Measurements from ENCODE around the gene SERPINB6.

The SERPINB6 gene

DNA sequence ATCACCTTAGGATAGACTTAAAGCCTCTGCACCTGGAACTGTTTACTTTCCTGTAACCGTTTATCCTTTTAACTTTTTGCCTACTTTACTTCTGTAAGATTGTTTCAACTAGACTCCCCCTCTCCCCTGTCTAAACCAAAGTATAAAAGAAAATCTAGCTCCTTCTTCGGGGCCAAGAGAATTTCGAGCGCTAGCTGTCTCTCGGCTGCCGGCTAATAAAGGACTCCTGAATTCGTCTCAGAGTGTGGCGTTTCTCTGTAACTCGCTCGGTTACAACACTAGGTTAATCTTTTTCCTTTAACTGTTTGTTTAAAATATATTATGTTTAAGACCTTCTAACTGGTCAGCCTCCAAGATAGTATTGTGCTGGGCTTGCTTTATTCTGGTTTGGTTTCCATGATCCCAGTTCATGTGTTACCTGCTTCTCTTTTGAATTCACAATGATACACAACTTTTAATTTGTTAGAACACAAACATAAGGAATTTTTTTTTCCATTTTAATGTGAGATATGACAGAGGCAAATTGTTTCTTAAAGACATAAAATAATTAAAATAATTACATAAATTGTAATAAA is 19.7 kb upstream of the SERPINB6 start:
- no peak for TF ChIP-seq CTCF (conservative IDR thresholded peaks at IDR 0.05; ENCODE audit: control insufficient read depth, insufficient read depth, low read depth, low read length)
- H3K4me3 ChIP-seq (ENCODE audit: control insufficient read depth, low read depth, low read length): peak overlapping the region; percentile 73
- no peak for DNase-seq (ENCODE audit: low read depth)

DNA sequence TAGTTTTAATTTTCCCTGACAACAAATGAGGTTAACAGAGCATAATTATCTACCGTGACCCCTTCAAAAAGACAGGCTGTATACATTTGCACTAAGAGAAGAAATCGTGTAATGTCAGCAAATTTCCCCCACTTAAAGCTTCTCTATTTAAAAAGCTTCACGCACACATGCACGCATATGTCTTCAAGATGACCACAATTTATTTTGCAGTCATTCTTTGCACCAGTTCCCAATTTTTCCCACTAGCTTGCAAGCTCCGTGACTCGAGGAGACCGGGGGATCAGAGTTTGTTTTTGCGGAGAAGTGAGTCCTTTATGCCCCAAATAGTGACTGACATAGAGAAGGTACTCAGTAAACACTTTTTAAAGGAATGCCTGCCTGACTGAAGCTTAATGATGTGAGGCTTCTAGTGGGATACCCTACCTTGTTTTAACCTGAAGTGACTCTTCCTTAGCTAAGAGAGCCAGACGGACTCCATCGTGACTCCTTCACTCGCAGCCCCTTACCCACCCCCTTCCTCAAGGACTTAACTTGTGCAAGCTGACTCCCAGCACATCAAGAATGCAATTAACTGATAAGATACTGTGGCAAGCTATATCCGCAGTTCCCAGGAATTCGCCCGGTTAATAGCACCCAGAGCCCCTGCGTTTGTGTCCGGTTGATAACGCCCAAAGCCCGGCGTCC is 19.0 kb upstream of the SERPINB6 start:
- no peak for TF ChIP-seq CTCF (conservative IDR thresholded peaks at IDR 0.05; ENCODE audit: control insufficient read depth, insufficient read depth, low read depth, low read length)
- peak overlapping the region; percentile 73 for H3K4me3 ChIP-seq (ENCODE audit: control insufficient read depth, low read depth, low read length)
- peak; percentile 26 for DNase-seq (ENCODE audit: low read depth)

DNA sequence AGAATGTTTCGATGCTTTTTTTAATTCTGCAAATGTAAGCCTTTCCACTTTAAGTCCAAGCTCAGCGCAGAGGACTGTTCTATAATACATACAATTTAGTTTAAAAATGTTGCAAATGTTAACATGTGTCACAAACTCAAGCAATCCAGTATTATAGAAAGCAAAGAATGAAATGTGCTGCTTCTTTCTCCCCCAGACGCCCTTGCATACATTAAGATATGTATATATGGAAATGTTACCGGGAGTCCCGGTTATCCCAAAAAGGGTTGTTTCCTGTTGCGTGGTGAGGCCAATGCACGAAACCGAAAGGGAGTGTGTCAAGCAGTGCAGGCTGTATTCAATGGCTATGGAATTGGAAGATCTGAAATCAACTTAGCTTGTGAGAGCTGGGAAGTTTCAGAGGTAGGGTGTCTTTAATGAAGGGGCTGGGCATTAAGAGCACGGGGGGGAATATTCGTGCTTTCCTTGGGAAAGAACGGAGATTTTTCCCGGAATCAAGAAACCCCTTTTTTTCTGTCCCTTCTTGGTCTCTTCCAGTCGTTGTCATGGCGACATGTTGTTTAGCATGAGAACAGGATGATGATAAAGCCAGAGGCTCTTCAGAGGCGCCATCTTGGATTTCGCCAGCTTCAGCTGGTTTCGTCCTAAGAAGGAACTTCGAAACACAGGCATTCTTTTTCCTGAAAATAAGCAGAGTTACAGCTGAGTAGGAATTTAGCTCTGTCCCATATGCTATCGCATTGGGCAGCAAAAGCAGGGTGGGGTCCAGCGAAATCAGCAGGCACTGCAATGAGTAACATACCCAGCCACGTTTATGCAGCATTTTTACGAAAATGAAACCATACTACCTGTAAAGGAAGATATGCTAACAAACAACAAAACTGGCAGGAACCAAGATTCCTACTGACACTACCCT is 18.2 kb upstream of the SERPINB6 start:
- DNase-seq (ENCODE audit: low read depth): peak; percentile 97
- peak overlapping the region; percentile 73 for H3K4me3 ChIP-seq (ENCODE audit: control insufficient read depth, low read depth, low read length)
- TF ChIP-seq CTCF (conservative IDR thresholded peaks at IDR 0.05; ENCODE audit: control insufficient read depth, insufficient read depth, low read depth, low read length): no peak

DNA sequence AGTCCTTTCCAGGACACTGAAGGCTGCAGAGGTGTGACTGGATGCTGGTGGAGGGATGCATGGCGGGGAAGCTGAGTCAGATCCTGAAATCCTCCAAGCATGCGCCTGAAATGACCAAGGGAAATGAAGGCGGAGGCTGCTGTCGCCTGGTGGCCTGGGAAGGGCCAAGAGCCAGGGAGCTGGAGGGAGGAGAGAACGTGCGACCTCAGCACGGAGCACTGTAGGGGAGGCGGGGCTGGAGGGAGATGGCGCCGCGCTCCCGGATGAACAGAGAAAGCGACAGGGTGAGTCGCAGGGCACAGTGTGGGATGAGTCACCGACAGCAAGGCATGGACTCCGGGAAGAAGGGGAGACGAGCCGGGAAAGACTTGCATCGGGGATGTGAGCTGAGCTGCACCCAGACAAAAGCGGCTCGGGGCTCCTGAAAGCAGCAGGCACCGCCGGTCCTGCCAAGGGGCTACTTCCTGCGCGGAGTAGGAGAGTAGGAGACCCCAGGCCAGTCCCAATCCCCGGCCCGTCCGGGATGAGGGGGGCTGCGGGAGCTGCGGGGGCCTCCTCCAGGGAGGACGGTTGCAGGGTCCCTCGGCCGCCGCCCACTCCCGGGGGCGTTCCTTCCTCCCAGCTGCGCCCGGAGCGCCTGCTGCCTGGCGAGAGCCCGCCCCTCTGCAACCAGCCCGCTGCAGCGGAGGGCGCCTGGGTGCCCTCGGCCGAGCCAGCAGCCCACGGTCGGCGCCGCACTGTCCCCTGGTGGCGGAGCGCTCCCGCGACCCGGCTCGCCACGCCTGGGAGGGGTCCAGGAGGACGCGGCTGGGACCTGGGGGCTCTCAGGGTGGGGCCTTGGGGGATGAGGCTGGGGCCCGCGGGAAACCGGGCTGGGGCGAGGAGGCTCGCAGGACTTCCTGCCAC is 17.3 kb upstream of the SERPINB6 start:
- peak; percentile 41 for TF ChIP-seq CTCF (conservative IDR thresholded peaks at IDR 0.05; ENCODE audit: control insufficient read depth, insufficient read depth, low read depth, low read length)

GRCh38 chr6:2988094-2988425 is 16.7 kb upstream of the SERPINB6 start:
- peak overlapping the region; percentile 73 for H3K4me3 ChIP-seq (ENCODE audit: control insufficient read depth, low read depth, low read length)
- DNase-seq (ENCODE audit: low read depth): no peak
- no peak for TF ChIP-seq CTCF (conservative IDR thresholded peaks at IDR 0.05; ENCODE audit: control insufficient read depth, insufficient read depth, low read depth, low read length)

More for the DNA sequence above, 17.3 kb upstream of the SERPINB6 start:
- peak; percentile 92 for DNase-seq (ENCODE audit: low read depth)
- H3K4me3 ChIP-seq (ENCODE audit: control insufficient read depth, low read depth, low read length): peak overlapping the region; percentile 73

DNA sequence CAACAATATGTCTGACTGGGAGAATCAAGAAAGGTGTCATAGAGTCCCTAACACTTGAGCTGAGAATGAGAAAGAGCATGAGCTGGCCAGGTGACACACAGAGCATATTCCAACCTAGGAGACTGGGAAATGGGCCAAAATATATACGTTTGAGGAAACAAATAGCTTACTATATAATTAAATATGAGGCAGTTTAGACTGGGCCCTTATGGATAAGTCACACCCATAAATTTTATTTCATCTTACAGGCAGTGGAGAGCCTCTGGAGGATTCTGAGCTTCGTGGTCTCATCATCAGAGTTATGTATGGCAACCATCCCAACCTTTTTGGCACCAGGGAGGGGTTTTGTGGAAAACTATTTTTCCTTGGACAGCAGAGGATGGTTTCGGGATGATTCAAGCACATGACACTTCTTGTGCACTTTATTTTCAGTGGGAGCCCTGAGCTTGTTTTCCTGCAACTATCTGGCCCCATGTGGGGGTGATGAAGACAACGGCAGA is 15.4 kb upstream of the SERPINB6 start:
- DNase-seq (ENCODE audit: low read depth): peak; percentile 98
- no peak overlapping the region for H3K4me3 ChIP-seq (ENCODE audit: control insufficient read depth, low read depth, low read length)
- TF ChIP-seq CTCF (conservative IDR thresholded peaks at IDR 0.05; ENCODE audit: control insufficient read depth, insufficient read depth, low read depth, low read length): no peak
